ENCODE measurements around the gene CHN2. TPM values are rescaled to one million over a fixed set of nuclear protein-coding genes. Genes with fewer than 3 reads are reported as not detected.
A peak's percentile ranks its signal among the peaks of the same experiment; 100 is the strongest.
"Not testable (repeated sequence)": the region's sequence is repeated elsewhere in the genome, so short reads cannot be mapped to it uniquely, and the experiment has no call there.

The CHN2 gene
- total RNA-seq, 2 experiments from 2014 or later, result 0.53 to 0.69 TPM

DNA sequence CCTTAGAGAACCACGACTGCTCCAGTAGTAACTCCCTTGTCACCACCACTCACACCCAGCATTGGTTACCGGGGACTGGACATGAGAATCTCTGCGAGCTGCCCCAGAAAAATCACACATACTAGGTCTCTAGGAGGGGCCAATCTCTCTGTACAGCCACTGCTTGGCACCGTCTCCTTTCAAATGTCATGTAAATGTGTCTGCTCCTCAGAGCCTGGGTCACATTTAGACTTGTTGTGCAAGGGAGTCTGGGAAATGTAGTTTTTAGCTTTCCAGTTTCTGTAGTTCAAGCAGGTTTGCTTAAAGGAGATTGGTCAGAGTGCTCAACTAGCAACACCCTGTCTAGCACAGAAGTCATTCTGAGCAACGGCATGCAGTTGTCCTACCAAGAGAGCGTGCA is 60.0 kb downstream of the CHN2 start:
- ChIA-PET POLR2A (no interaction called here), CTCF (interaction anchor here (0.6 kb wide), 2 partner anchors 10 to 1417 kb away, joined by 3 to 4 read pairs; no protein-coding TSS in a partner anchor)
- Mint-ChIP-seq H3K4me3 (no peak overlapping the region), H3K9me3 (no peaks in the 10 kb centered on the region), H3K4me1 (ENCODE audit: low read depth) (no peaks in the 10 kb centered on the region), H3K27ac (no peak overlapping the region), H3K36me3 (no peaks in the 10 kb centered on the region), H3K27me3 (no peaks in the 10 kb centered on the region)
- intact Hi-C loops (cut with micrococcal nuclease), result no loop called here
- no peak for DNase-seq

DNA sequence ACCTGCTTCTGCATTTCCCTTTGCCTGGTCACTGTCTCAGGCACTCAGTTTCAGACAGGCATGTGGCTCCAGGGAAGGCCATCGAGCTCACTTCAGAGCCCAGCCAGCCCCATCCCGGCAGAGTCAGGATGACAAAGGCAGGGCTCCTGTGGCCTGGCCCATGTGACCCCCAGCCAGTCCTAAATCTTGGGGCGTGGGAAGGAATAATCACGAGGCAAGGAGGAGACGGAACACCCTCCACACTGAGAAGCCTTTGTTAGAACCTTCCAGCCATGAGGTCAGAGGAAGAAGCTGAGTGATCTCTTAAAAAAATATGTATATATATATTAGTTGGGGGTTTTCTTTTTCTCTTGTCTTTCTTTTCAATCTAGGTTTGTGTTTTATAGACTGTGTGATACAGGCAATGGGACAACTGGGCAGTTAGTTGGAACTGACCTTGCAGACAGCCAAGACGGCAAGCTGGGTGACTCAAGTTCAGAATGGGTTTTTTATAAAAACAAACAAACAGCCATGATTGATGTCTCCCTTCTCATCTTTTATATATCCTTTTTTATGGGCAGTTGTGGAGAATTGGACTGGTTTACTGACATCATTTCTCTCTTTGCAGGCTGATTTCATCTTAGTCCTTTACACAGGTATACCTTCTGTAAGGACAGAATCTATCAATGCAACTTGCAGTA is 60.8 kb downstream of the CHN2 start:
- no peak overlapping the region for H3K27ac Mint-ChIP-seq
- H3K4me1 Mint-ChIP-seq (ENCODE audit: low read depth), result no peaks in the 10 kb centered on the region
- H3K4me3 Mint-ChIP-seq, result no peak overlapping the region
- intact Hi-C loops (cut with micrococcal nuclease), result no loop called here
- DNase-seq, result no peak
- ChIA-PET CTCF (no interaction called here), POLR2A (no interaction called here)
- no peaks in the 10 kb centered on the region for H3K9me3 Mint-ChIP-seq
- no peaks in the 10 kb centered on the region for H3K36me3 Mint-ChIP-seq
- H3K27me3 Mint-ChIP-seq, result no peaks in the 10 kb centered on the region

DNA sequence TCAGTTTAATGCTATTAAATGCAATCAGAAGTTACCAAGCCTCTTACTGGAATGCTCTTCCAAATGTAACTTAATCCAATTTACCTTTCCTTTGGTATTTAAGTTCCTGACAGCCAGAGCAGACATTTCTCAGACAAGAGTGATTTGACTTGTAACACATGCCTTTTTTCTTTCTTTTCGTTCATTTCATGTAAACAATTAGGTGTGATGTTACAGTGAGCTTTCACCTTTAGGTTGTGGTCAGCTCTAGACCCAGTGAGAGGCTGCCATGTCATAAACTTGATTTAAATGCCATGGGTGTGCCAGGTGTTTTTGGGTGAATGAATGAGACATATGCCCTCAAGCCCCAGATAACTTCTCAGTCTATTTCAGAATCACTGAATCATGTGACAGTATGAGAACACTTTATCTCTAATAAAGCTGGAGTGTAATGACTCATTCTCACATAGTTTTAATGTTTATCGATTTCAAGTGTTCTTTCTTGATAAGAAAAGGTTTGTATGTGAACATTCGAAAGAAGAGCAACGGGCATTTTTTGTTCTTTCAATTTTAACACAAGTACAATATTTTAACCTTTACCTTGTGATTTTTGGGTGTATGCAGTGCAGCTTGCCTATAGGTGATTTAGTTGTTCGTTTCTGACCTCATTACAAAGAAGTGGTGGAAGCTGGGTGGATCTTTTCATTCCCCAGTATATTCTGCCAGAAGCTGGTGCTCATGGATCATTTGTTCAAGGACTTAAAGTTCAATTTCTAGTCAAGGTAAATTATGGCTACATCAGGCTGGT is 61.5 kb downstream of the CHN2 start:
- Mint-ChIP-seq H3K36me3 (no peaks in the 10 kb centered on the region), H3K9me3 (no peaks in the 10 kb centered on the region), H3K4me3 (no peak overlapping the region), H3K27me3 (no peaks in the 10 kb centered on the region), H3K4me1 (ENCODE audit: low read depth) (no peaks in the 10 kb centered on the region), H3K27ac (no peak overlapping the region)
- DNase-seq, result no peak
- intact Hi-C loops (cut with micrococcal nuclease), result no loop called here
- ChIA-PET POLR2A (no interaction called here), CTCF (no interaction called here)

DNA sequence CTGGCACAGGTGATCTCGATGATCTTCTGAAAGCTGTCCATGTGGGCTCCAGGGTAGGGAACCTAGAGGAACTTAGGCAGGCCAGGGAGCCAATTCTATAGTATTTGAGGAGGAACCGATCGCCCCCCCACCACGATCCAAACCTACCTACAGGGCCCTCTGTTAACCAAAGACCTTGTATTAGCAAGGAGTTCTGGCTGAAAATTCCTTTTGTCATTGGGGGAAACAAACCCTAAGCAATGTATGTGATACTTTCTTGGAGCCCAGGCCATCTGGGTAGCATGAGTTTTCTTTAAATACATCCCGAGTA is 62.1 kb downstream of the CHN2 start:
- ChIA-PET POLR2A (no interaction called here), CTCF (no interaction called here)
- H3K9me3 Mint-ChIP-seq, result no peaks in the 10 kb centered on the region
- H3K4me3 Mint-ChIP-seq, result no peak overlapping the region
- no peak overlapping the region for H3K27ac Mint-ChIP-seq
- no peaks in the 10 kb centered on the region for H3K27me3 Mint-ChIP-seq
- no peak for DNase-seq
- H3K36me3 Mint-ChIP-seq, result no peaks in the 10 kb centered on the region
- intact Hi-C loops (cut with micrococcal nuclease), result no loop called here
- H3K4me1 Mint-ChIP-seq (ENCODE audit: low read depth), result no peaks in the 10 kb centered on the region

DNA sequence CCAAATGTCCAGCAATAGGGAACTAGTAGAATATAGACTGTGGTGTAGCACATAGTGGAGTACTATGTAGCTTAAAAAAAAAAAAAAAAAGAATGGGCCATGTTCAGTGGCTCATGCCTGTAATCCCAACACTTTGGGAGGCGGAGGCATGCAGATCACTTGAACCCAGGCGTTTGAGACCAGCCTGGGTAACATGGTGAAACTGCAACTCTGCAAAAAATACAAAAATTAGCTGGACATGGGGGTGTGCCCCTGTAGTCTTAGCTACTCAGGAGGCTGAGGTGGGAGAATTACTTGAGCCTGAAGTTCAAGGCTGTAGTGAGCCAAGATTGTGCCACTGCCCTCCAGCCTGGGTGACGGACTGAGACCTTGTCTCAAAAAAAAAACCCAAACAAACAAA is 64.4 kb downstream of the CHN2 start:
- no peak for DNase-seq
- intact Hi-C loops (cut with micrococcal nuclease), result no loop called here
- Mint-ChIP-seq H3K27me3 (no peaks in the 10 kb centered on the region), H3K4me3 (no peak overlapping the region), H3K27ac (no peak overlapping the region), H3K9me3 (no peaks in the 10 kb centered on the region), H3K36me3 (peaks cover 1% of the 10 kb centered on the region), H3K4me1 (ENCODE audit: low read depth) (no peaks in the 10 kb centered on the region)
- ChIA-PET CTCF (no interaction called here), POLR2A (no interaction called here)

DNA sequence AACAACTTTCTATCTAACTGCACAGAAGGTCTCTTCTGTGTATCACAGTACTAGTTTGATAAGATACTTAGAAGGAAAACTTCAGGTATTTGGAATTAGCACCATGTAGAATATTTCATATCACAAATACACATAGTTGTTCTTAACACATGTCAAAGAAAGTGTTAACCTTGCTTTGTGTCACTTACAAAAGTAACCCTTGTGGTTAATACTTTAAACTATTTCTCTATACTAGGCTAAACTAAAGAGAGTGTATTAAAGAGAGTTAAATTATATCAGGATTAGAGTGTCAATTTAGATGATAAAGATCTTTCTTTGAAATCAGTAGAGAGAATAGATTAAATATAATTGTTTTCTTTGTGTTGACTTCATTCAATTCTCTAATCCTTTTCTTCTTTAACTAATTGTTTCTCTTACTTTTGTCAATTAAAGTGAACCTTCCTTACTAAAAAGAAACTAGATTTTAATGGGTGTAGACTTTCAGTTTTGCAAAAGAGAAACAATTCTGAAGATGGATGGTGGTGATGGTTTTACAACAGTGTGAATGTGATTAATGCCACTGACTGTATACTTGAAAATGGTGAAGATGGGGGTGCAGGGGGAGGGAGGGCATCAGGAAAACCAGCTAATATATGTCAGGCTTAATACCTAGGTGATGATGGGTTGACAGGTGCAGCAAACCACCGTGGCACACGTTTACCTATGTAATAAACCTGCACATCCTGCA is 67.8 kb downstream of the CHN2 start:
- Mint-ChIP-seq H3K36me3 (peaks cover 7% of the 10 kb centered on the region), H3K27ac (no peak overlapping the region), H3K27me3 (peaks cover 1% of the 10 kb centered on the region), H3K4me1 (ENCODE audit: low read depth) (peaks cover 10% of the 10 kb centered on the region), H3K9me3 (peaks cover 8% of the 10 kb centered on the region), H3K4me3 (no peak overlapping the region)
- no peak for DNase-seq
- intact Hi-C loops (cut with micrococcal nuclease), result no loop called here
- ChIA-PET CTCF (no interaction called here), POLR2A (no interaction called here)

DNA sequence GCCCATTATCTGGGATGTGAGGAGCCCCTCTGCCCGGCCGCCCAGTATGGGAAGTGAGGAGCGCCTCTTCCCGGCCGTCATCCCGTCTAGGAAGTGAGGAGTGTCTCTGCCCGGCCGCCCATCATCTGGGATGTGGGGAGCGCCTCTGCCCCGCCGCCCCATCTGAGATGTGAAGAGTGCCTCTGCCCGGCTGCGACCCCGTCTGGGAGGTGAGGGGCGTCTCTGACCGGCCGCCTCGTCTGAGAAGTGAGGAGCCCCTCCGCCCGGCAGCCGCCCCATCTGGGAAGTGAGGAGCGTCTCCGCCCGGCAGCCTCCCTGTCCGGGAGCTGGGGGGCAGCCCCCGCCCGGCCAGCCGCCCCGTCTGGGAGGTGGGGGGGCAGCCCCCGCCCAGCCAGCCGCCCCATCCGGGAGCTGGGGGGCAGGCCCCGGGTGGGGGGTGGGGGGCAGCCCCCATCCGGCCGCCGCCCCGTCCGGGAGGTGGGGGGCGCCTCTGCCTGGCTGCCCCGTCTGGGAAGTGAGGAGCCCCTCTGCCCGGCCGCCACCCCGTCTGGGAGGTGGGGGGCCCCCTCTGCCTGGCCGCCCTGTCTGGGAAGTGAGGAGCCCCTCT is 69.1 kb downstream of the CHN2 start:
- H3K27ac Mint-ChIP-seq; intact Hi-C loops (cut with micrococcal nuclease); DNase-seq; H3K4me3 Mint-ChIP-seq; H3K36me3 Mint-ChIP-seq; H3K9me3 Mint-ChIP-seq; H3K27me3 Mint-ChIP-seq; CTCF ChIA-PET; POLR2A ChIA-PET: not testable (repeated sequence)
- peaks cover 10% of the 10 kb centered on the region for H3K4me1 Mint-ChIP-seq (ENCODE audit: low read depth)

DNA sequence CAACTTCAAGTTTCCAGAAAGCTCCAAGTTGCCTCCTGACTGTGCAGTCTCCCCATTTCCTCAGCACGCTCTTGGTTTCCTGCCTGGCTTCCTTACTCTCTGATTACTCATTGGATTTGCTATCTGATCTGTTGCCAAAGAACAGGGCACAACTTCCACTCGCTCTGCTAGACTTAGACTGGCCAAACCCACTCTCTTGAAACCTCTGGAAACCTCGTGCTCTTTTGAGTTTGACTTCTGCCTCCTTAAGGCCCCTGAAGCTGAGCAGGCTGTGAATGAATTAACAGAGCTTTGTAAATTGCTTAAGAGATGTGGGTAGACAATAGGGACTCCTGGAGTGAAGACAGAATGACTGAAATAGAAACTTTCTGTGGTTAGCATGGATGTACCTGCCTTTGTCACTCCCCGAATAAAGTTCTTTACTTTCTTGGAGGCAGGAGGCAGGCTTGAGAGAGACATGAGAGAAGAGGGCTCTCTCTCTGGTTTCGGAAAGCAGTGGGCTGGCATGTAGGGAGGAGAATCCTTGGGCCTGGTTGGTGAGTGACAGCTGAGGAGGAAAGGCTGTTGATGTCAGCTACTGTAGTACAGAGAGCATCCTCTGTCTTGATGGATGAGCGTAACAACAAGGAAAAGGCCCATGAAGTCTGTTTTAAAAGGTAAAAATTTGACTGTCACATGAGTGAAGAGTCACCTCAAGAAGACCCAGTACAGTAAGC is 70.8 kb downstream of the CHN2 start:
- Mint-ChIP-seq H3K27ac (no peak overlapping the region), H3K4me1 (ENCODE audit: low read depth) (peaks cover 10% of the 10 kb centered on the region), H3K36me3 (peaks cover 7% of the 10 kb centered on the region), H3K4me3 (no peak overlapping the region), H3K9me3 (peaks cover 8% of the 10 kb centered on the region), H3K27me3 (peaks cover 1% of the 10 kb centered on the region)
- DNase-seq, result peak; percentile 19
- intact Hi-C loops (cut with micrococcal nuclease), result loop anchor here (1.0 kb wide), 2 partner anchors 20 to 21 kb away; no protein-coding TSS in a partner anchor
- ChIA-PET CTCF (interaction anchor here (1.1 kb wide), 1 partner anchor 343 kb away, joined by 4 read pairs; no protein-coding TSS in a partner anchor), POLR2A (interaction anchor here (0.6 kb wide), 1 partner anchor 18 kb away, joined by 3 read pairs; no protein-coding TSS in a partner anchor)

DNA sequence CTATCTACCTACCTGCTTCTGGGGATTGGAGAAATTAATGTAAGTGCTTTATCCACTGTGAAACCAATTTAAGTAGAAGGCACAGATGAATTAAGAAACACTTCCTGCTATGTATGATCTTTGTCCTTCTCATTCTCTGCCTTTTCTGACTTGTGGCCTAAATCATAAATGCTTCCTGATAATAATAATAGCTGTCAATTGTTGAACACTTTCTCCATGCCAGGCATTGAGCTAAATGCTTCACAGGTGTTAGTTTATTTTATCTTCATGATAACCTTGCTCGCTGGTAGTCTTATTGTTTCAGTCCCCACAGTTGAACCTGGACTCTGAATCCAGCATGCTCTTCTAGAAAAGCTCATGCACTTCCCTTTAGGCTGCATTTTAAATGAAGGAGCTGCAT is 75.4 kb downstream of the CHN2 start:
- DNase-seq, result no peak
- ChIA-PET CTCF (no interaction called here), POLR2A (no interaction called here)
- peaks cover 1% of the 10 kb centered on the region for H3K27me3 Mint-ChIP-seq
- H3K4me1 Mint-ChIP-seq (ENCODE audit: low read depth), result peaks cover 25% of the 10 kb centered on the region
- H3K4me3 Mint-ChIP-seq, result no peak overlapping the region
- H3K27ac Mint-ChIP-seq, result no peak overlapping the region
- H3K36me3 Mint-ChIP-seq, result peaks cover 1% of the 10 kb centered on the region
- intact Hi-C loops (cut with micrococcal nuclease), result loop anchor here (2.0 kb wide), 2 partner anchors 15 to 25 kb away; no protein-coding TSS in a partner anchor
- H3K9me3 Mint-ChIP-seq, result peaks cover 4% of the 10 kb centered on the region

DNA sequence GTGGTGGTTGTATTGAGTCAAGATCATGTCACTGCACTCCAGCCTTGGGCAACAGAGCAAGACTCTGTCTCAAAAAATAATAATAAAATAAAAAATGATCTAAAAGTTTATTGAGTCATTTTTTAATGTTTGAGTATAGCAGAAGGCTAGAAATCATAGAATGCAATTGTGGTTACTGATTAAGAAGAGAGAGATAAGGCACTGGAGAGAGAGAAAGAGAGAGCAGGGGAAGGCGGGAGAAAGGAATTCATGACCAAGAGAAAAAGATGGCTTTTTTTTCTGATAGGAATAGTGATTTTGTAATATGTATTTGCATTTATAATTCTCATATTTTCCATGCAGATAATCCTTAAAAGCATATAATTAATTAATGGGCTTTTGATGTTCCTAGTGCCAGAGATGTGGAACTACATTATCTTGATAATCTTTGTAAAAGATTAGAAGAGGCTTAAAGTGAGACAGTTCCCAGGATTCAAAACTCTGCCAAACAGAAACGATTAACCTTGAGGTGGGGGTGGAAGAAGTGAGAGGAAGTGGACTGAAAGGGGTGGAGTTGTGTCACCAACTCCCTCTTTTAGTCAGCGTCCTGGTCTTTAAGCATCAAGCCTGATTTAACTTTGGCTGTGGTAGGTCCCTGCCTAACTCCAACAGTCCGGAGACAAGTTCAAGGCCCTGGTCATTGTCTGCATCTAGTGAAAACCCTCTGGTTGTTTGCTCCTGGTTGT is 76.2 kb downstream of the CHN2 start:
- H3K4me3 Mint-ChIP-seq, result no peak overlapping the region
- POLR2A ChIA-PET, result no interaction called here

DNA sequence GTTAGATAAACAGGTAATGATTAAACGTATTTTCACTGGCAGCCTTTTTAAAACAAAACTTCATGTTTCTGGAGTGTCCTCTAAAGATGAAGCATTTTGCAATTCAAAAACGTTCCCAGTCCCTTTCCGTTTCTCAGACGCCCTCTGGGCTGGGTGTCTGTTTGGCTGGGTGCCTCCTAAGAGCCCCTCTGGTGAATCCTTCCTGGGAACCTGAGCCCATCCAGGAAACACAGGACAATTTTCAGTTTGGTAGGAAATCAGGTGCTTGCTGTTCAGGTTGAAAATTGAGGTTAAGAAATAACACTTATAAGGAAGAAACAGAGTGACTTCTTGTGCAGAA is 76.7 kb downstream of the CHN2 start:
- ChIA-PET CTCF (no interaction called here), POLR2A (no interaction called here)
- no peak for DNase-seq
- Mint-ChIP-seq H3K27me3 (no peaks in the 10 kb centered on the region), H3K9me3 (no peaks in the 10 kb centered on the region), H3K4me1 (ENCODE audit: low read depth) (peaks cover 21% of the 10 kb centered on the region), H3K36me3 (no peaks in the 10 kb centered on the region), H3K4me3 (no peak overlapping the region), H3K27ac (no peak overlapping the region)
- intact Hi-C loops (cut with micrococcal nuclease), result loop anchor here (2.0 kb wide), 2 partner anchors 14 to 26 kb away; no protein-coding TSS in a partner anchor

More for the DNA sequence above, 76.2 kb downstream of the CHN2 start:
- peak; percentile 38 for DNase-seq
- Mint-ChIP-seq H3K36me3 (no peaks in the 10 kb centered on the region), H3K27ac (no peak overlapping the region), H3K27me3 (peaks cover under 1% of the 10 kb centered on the region), H3K9me3 (no peaks in the 10 kb centered on the region), H3K4me1 (ENCODE audit: low read depth) (peaks cover 20% of the 10 kb centered on the region)
- CTCF ChIA-PET, result no interaction called here
- intact Hi-C loops (cut with micrococcal nuclease), result loop anchor here (2.0 kb wide), 2 partner anchors 14 to 26 kb away; no protein-coding TSS in a partner anchor

Measured in activated CD4-positive, alpha-beta memory T cell treated with anti-CD3 and anti-CD28 coated beads for 36 hours (primary cell).